PC-3 (cell line): ENCODE data around the gene DOCK1. TPM values are rescaled to one million over a fixed set of nuclear protein-coding genes. Genes with fewer than 3 reads are reported as not detected.

Experiments used
- ATAC-seq: fragments of 200-7000 bp; cut with Tn5 transposase; 2 replicates; pipeline ENCODE4 v1.9.1; 2020; ENCODE audit warnings: mild to moderate bottlenecking, moderate library complexity
- BruUV-seq: library from RNA; stranded (reverse); fragments of 400-500 nt; replicated peaks from 2 replicates; lab custom pipeline; 2021; lab: Mats Ljungman, UMichigan
- CTCF ChIA-PET: fragments of 300-600 bp; sonication (Branson Sonifier 250); formaldehyde crosslinking; loops from one replicate; lab custom pipeline; 2022; ENCODE audit warnings: antibody characterized with exemption; lab: Charles Lee
- POLR2A ChIA-PET: fragments of 300-600 bp; sonication (Branson Sonifier 250); formaldehyde crosslinking; loops from one replicate; lab custom pipeline; 2022; ENCODE audit warnings: antibody characterized with exemption; ENCODE audit not compliant: unreplicated experiment; lab: Charles Lee
- DNase-seq: peaks from one replicate; pipeline ENCODE4 v3.0.0-alpha.2; 2015
- H2AFZ ChIP-seq: fragments of 300-600 bp; sonication (generic); 2 replicates; pipeline ENCODE4 v1.6.0; 2016; ENCODE audit warnings: antibody characterized with exemption, low read length
- H3F3A ChIP-seq: fragments of 300-600 bp; sonication (generic); one replicate; pipeline ENCODE4 v1.6.0; 2017; ENCODE audit warnings: antibody characterized with exemption, low read length, control low read depth, mild to moderate bottlenecking; ENCODE audit not compliant: unreplicated experiment
- H3K27ac ChIP-seq: fragments of 300-600 bp; sonication (generic); 2 replicates; pipeline ENCODE4 v1.5.1; 2016; ENCODE audit warnings: mild to moderate bottlenecking, low read length
- H3K27me3 ChIP-seq: fragments of 300-600 bp; sonication (generic); 2 replicates; pipeline ENCODE4 v1.6.1; 2016; ENCODE audit warnings: low read length, mixed read lengths
- H3K36me3 ChIP-seq: fragments of 300-600 bp; sonication (generic); 2 replicates; pipeline ENCODE4 v1.6.1; 2016; ENCODE audit warnings: low read depth, mixed run types, low read length, mixed read lengths
- H3K4me1 ChIP-seq: fragments of 300-600 bp; sonication (generic); 2 replicates; pipeline ENCODE4 v1.5.1; 2016; ENCODE audit warnings: low read length; ENCODE audit not compliant: insufficient read depth
- H3K4me2 ChIP-seq: fragments of 300-600 bp; sonication (generic); 2 replicates; pipeline ENCODE4 v1.6.0; 2016; ENCODE audit warnings: low read length
- H3K4me3 ChIP-seq: fragments of 300-600 bp; sonication (generic); 2 replicates; pipeline ENCODE4 v1.5.1; 2016; ENCODE audit warnings: mild to moderate bottlenecking, low read length, mixed read lengths
- H3K79me2 ChIP-seq: fragments of 300-600 bp; sonication (generic); 2 replicates; pipeline ENCODE4 v1.6.1; 2017; ENCODE audit warnings: low read length, mixed read lengths
- H3K9ac ChIP-seq: fragments of 300-600 bp; sonication (generic); 2 replicates; pipeline ENCODE4 v1.6.0; 2016; ENCODE audit warnings: mild to moderate bottlenecking, low read length
- H3K9me2 ChIP-seq: fragments of 300-600 bp; sonication (generic); replicated peaks from 2 replicates; pipeline ENCODE4 v1.6.1; 2016; ENCODE audit warnings: mixed run types, low read length, mixed read lengths
- H3K9me3 ChIP-seq: fragments of 300-600 bp; sonication (generic); 2 replicates; pipeline ENCODE4 v1.6.1; 2016; ENCODE audit warnings: low read length, mixed read lengths
- H4K20me1 ChIP-seq: fragments of 300-600 bp; sonication (generic); 2 replicates; pipeline ENCODE4 v1.6.1; 2016; ENCODE audit warnings: low read length, mixed read lengths
- EZH2 ChIP-seq: fragments of 300-600 bp; sonication (generic); IDR thresholded peaks from one replicate; pipeline ENCODE4 v1.6.1; 2017; ENCODE audit warnings: antibody characterized with exemption, mild to moderate bottlenecking, low read length; ENCODE audit not compliant: unreplicated experiment
- EZH2phosphoT487 ChIP-seq: fragments of 300-600 bp; sonication (generic); IDR thresholded peaks from 2 replicates; pipeline ENCODE4 v1.6.1; 2018; ENCODE audit warnings: mild to moderate bottlenecking, antibody characterized with exemption, low read length, borderline replicate concordance
- intact Hi-C: fragments of 100-400 bp; cut with micrococcal nuclease; formaldehyde crosslinking; loops from 2 replicates; pipeline ENCODE4 v1.9.0; 2023
- total RNA-seq: library from RNA; depleted of rRNA; stranded (reverse); fragments of >200 nt; gene quantifications from 2 replicates; pipeline ENCODE4 v1.2.3, GENCODE V29; 2014
- TF ChIP-seq, protein P1 (sequence below): fragments of 300-600 bp; sonication (generic); conservative IDR thresholded peaks from 2 replicates; pipeline ENCODE4 v1.5.1; 2017; ENCODE audit warnings: antibody characterized with exemption, low read depth, mild to moderate bottlenecking, low read length

The DOCK1 gene
- total RNA-seq, 1 experiment from 2014 or later, result 34.3 TPM

DNA sequence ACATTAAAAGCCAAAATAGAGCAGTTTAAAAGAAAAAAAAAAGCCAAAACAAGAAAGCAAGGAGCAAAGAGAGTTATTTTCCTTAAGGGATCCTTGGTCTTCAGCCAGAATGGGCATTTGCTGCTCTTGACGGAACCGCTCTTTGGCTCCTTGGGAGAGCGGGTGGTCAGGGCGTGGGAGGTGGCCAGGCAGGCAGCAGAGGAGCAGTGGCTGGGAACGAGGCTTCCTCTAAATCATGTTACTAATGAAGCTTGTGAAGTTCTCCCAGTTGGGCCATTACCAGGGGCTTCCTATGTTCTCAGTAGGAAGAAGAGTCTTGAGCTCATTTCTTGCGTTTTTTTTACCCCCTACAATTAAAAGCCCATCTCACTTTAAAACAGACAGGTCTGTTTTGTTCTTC lies 116.6 kb downstream of the DOCK1 start:
- H3K9ac ChIP-seq, result no peak overlapping the region
- no peak overlapping the region for H2AFZ ChIP-seq
- 0 out of 2 replicates have a peak, but pooled peaks cover 2% of the 10 kb centered on the region for H3K36me3 ChIP-seq
- ChIA-PET CTCF (no interaction called here), POLR2A (no interaction called here)
- intact Hi-C loops, result no loop called here
- BruUV-seq, result no TSS peak
- no peaks in the 10 kb centered on the region for H4K20me1 ChIP-seq
- H3K9me2 ChIP-seq, result no peaks in the 10 kb centered on the region
- no peak overlapping the region for H3K4me2 ChIP-seq
- ATAC-seq (no peak), DNase-seq (no peak)
- no peaks in the 10 kb centered on the region for H3K27me3 ChIP-seq
- no peaks in the 10 kb centered on the region for H3K79me2 ChIP-seq
- H3K4me1 ChIP-seq, result no peaks in the 10 kb centered on the region
- TF ChIP-seq EZH2 (no peak), EZH2phosphoT487 (no peak)
- TF ChIP-seq, protein P1, sequence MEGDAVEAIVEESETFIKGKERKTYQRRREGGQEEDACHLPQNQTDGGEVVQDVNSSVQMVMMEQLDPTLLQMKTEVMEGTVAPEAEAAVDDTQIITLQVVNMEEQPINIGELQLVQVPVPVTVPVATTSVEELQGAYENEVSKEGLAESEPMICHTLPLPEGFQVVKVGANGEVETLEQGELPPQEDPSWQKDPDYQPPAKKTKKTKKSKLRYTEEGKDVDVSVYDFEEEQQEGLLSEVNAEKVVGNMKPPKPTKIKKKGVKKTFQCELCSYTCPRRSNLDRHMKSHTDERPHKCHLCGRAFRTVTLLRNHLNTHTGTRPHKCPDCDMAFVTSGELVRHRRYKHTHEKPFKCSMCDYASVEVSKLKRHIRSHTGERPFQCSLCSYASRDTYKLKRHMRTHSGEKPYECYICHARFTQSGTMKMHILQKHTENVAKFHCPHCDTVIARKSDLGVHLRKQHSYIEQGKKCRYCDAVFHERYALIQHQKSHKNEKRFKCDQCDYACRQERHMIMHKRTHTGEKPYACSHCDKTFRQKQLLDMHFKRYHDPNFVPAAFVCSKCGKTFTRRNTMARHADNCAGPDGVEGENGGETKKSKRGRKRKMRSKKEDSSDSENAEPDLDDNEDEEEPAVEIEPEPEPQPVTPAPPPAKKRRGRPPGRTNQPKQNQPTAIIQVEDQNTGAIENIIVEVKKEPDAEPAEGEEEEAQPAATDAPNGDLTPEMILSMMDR, result no peak
- H3K9me3 ChIP-seq, result no peaks in the 10 kb centered on the region
- H3K27ac ChIP-seq, result no peak overlapping the region
- no peak overlapping the region for H3K4me3 ChIP-seq
- H3F3A ChIP-seq, result no peaks in the 10 kb centered on the region

DNA sequence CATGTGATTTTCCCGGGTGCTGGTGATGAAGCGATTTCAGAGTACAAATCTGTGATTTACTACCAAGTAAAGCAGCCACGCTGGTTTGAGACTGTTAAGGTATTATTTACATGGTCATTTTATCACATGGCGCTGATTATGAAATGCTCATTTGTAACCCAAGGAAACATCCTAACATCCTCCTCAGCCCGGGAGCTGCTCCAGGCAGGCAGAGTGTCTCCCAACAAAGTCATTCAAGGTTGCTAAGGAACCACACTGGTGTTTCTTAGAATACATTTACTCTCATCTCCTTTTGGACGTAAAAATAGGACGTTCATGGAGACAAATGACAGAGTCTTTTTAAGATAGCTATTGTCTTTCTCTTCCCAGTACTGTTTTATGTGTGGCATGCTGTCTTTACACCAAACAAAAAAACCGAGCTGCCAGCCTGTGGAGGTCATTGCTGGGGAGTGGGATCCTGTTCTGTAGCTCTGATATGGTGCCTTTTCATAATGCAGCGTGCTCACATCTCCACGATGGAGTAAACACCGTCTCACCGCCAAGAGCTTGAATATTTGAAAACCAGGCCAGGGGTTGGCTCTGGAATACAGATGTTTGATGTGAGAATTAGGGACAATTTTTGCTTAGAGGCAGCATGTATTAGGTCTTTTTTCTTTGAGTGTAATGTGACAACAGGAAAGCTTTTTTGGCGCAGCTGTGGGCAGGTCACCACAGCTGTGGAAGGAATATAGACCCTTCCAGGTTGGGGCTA lies 119.6 kb downstream of the DOCK1 start:
- no peaks in the 10 kb centered on the region for H3K4me1 ChIP-seq
- no peak overlapping the region for H3K9ac ChIP-seq
- no peak overlapping the region for H3K27ac ChIP-seq
- H3K79me2 ChIP-seq, result no peaks in the 10 kb centered on the region
- H3F3A ChIP-seq, result no peaks in the 10 kb centered on the region
- H3K9me3 ChIP-seq, result no peaks in the 10 kb centered on the region
- no peaks in the 10 kb centered on the region for H3K27me3 ChIP-seq
- no peak for DNase-seq
- H4K20me1 ChIP-seq, result no peaks in the 10 kb centered on the region
- 0 out of 2 replicates have a peak, but pooled peaks cover 2% of the 10 kb centered on the region for H3K36me3 ChIP-seq
- no peak overlapping the region for H3K4me2 ChIP-seq
- intact Hi-C loops, result no loop called here
- CTCF ChIA-PET, result no interaction called here
- no peak overlapping the region for H2AFZ ChIP-seq
- no peaks in the 10 kb centered on the region for H3K9me2 ChIP-seq
- ATAC-seq, result no peak
- TF ChIP-seq EZH2 (no peak), EZH2phosphoT487 (no peak)
- TF ChIP-seq, protein P1, result no peak
- POLR2A ChIA-PET, result no interaction called here
- H3K4me3 ChIP-seq, result no peak overlapping the region
- no TSS peak for BruUV-seq

DNA sequence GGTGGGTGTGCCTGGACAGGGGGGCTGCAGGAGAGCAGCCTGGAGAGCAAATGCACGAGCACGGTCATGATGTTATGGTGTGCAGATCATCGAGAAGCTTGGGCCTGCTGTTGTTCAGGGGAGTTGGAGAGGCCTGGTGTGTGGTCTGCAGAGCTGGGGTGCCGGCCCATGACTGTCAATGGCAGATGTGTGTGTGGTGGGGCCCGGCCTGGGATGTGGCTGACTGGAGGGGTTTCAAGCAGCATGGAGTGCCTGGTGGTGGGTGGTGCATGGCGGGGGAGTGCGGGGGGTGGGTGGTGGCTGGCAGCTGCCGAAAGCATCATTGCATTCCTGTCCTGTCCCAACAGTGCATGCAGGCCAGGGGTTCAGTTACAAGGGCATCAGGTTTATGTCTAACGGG lies 122.6 kb downstream of the DOCK1 start:
- Histone ChIP-seq H3K9me3 (no peaks in the 10 kb centered on the region), H2AFZ (no peak overlapping the region), H3F3A (no peaks in the 10 kb centered on the region), H3K36me3 (peaks cover 7% of the 10 kb centered on the region; the same call in 1 of the 2 replicates), H3K4me3 (no peak overlapping the region), H4K20me1 (no peaks in the 10 kb centered on the region), H3K27me3 (no peaks in the 10 kb centered on the region), H3K4me2 (no peak overlapping the region), H3K27ac (no peak overlapping the region), H3K79me2 (no peaks in the 10 kb centered on the region), H3K9me2 (no peaks in the 10 kb centered on the region), H3K9ac (no peak overlapping the region), H3K4me1 (no peaks in the 10 kb centered on the region)
- BruUV-seq, result no TSS peak
- DNase-seq (no peak), ATAC-seq (no peak)
- CTCF ChIA-PET, result no interaction called here
- POLR2A ChIA-PET, result no interaction called here
- intact Hi-C loops, result no loop called here
- TF ChIP-seq EZH2 (no peak), EZH2phosphoT487 (no peak)
- TF ChIP-seq, protein P1, result no peak
